Gastrocnemius medialis (tissue), 4 donors: ENCODE data around the gene SYPL1. TPM values are rescaled to one million over a fixed set of nuclear protein-coding genes. Genes with fewer than 3 reads are reported as not detected.

Experiments
- ATAC-seq, 2 donors: fragments of 150-250 bp; one replicate each; pipeline ENCODE4 v1.9.1; 2016
- DNase-seq, 2 donors: peaks; one replicate each; pipeline ENCODE4 v3.0.0-alpha.2; 2019
- H3K27ac ChIP-seq, 4 donors: fragments of 200-600 bp; sonication (generic); 1 replicate in 1 of 4; 2 replicates in 3 of 4; pipeline ENCODE4 v1.5.1; 2016 to 2018; ENCODE audit warnings: mild to moderate bottlenecking in 2 of 4, moderate library complexity in 1 of 4
- H3K27me3 ChIP-seq, 3 donors: fragments of 200-600 bp; sonication (generic) in 2 of 3; 1 replicate in 1 of 3; 2 replicates in 2 of 3; pipeline versions ENCODE4 v1.5.1 to v1.6.0; 2016 to 2019; ENCODE audit warnings: mild to moderate bottlenecking in 1 of 3, moderate library complexity in 1 of 3
- H3K36me3 ChIP-seq, 2 donors: fragments of 200-600 bp; sonication (generic) in 1 of 2; one replicate each; pipeline ENCODE4 v1.5.1; 2017 to 2018
- H3K4me1 ChIP-seq, 2 donors: fragments of 200-600 bp; sonication (generic) in 1 of 2; one replicate each; pipeline ENCODE4 v1.5.1; 2016 to 2017; ENCODE audit warnings: mild to moderate bottlenecking in 2 of 2
- H3K4me3 ChIP-seq, 4 donors: fragments of 200-600 bp; sonication (generic) in 3 of 4; 1 replicate in 1 of 4; 2 replicates in 3 of 4; pipeline ENCODE4 v1.5.1; 2016 to 2019; ENCODE audit warnings: mild to moderate bottlenecking in 2 of 4
- H3K9me3 ChIP-seq, 3 donors: fragments of 200-600 bp; sonication (generic) in 2 of 3; 1 replicate in 1 of 3; 2 replicates in 2 of 3; pipeline ENCODE4 v1.5.1; 2016 to 2019
- CTCF ChIP-seq, 5 experiments: fragments of 450-650 bp in 3 of 5; fragments of 200-600 bp in 2 of 5; sonication (generic) in 2 of 5; IDR thresholded peaks in 4 of 5; conservative IDR thresholded peaks in 1 of 5; 1 replicate in 4 of 5; 2 replicates in 1 of 5; pipeline ENCODE4 v1.5.1; 2016 to 2019; ENCODE audit warnings: antibody characterized with exemption in 5 of 5, mild to moderate bottlenecking in 3 of 5, moderate library complexity in 3 of 5
- POLR2A ChIP-seq, 2 donors: fragments of 450-650 bp; IDR thresholded peaks; one replicate each; pipeline ENCODE4 v1.6.1; 2017; ENCODE audit warnings: antibody characterized with exemption in 2 of 2, mild to moderate bottlenecking in 2 of 2, moderate library complexity in 2 of 2
- in situ Hi-C, 4 donors: fragments of 200-750 bp; cut with MboI; loops; one replicate each; pipeline versions ENCODE4 v1.15.0 to v1.8.0; 2017; ENCODE audit warnings: low sequenced_read_pairs in 4 of 4
- intact Hi-C: fragments of 100-400 bp; cut with DNase I; formaldehyde crosslinking; loops from one replicate; pipeline ENCODE4 v1.15.1; 2023; ENCODE audit warnings: low total_unique reads
- total RNA-seq, 4 donors: library from RNA; depleted of rRNA; stranded (reverse); fragments of >200 nt; gene quantifications; one replicate each; pipeline versions ENCODE4 v1.1.0 to v1.2.3, GENCODE V29; 2016

The SYPL1 gene
- 10 to 100 TPM; 81.5 to 90.9 (median 83.2) TPM for total RNA-seq

GRCh38 chr7:106112118-106112971, at the start of gene SYPL1:
Gene SYPL1, minus strand, starts transcription at chr7:106112312. Its CDS starts 104 bp downstream, at chr7:106112208.
- Histone ChIP-seq H3K27ac (peak within 1 kb of the TSS; percentile 94 to 99 (median 98)), H3K27me3 (no peaks in the 10 kb centered on the region), H3K9me3 (no peaks in the 10 kb centered on the region), H3K4me3 (peak within 1 kb of the TSS; percentile 71 to 82 (median 72)), H3K4me1 (peaks cover 53 to 58% of the 10 kb centered on the region in 2 donors), H3K36me3 (no peaks in the 10 kb centered on the region)
- TF ChIP-seq CTCF (IDR thresholded peaks at IDR 0.05 in 4 of 5, conservative IDR thresholded peaks at IDR 0.05 in 1 of 5) = peak in 1 of 5 experiments; percentile 31
- TF ChIP-seq POLR2A (IDR thresholded peaks at IDR 0.05) = peak; percentile 10 to 76
- intact Hi-C loops = loop anchor here (1.0 to 5.0 kb wide), 5 partner anchors 26 to 1470 kb away; partner anchors contain the start of genes BCAP29 and KMT2E
- in situ Hi-C loops = loop anchor here in 2 of 4 donors (25.0 kb wide), 2 partner anchors 1100 to 1125 kb away; partner anchors contain the start of gene KMT2E (in 1 of the 2)
- ATAC-seq = peak; percentile 77 to 80
- peak; percentile 90 to 92 for DNase-seq

- no peak overlapping the region for H3K4me3 ChIP-seq
- H3K36me3 ChIP-seq = no peaks in the 10 kb centered on the region
- no peaks in the 10 kb centered on the region for H3K9me3 ChIP-seq
- no peak for ATAC-seq
- intact Hi-C loops (no loop called here), in situ Hi-C loops (loop anchor here in 2 of 4 donors (10.0 to 25.0 kb wide), 4 partner anchors 268 to 493 kb away; partner anchors contain the start of gene ATXN7L1 (in 1 of the 2))
- no peaks in the 10 kb centered on the region for H3K27me3 ChIP-seq
- no peak for DNase-seq
- no peak overlapping the region for H3K27ac ChIP-seq
- TF ChIP-seq CTCF (IDR thresholded peaks at IDR 0.05 in 4 of 5, conservative IDR thresholded peaks at IDR 0.05 in 1 of 5) (no peak), POLR2A (IDR thresholded peaks at IDR 0.05) (no peak)
- peaks cover 13 to 19% of the 10 kb centered on the region in 2 donors for H3K4me1 ChIP-seq
These were observed 42.9 kb upstream of the SYPL1 start for GRCh38 chr7:106155027-106155426.

GRCh38 chr7:106153891-106154449, 41.9 kb upstream of the SYPL1 start:
- H3K4me1 ChIP-seq = peaks cover 13 to 19% of the 10 kb centered on the region in 2 donors
- ATAC-seq = peak; percentile 89 to 98
- H3K4me3 ChIP-seq = peak overlapping the region in 2 of 4 donors; percentile 24 to 26
- peak; percentile 66 to 79 for DNase-seq
- no peaks in the 10 kb centered on the region for H3K36me3 ChIP-seq
- no peaks in the 10 kb centered on the region for H3K9me3 ChIP-seq
- intact Hi-C loops = loop anchor here (1.0 to 5.0 kb wide), 2 partner anchors 42 to 97 kb away; partner anchors contain the start of gene SYPL1
- TF ChIP-seq POLR2A (IDR thresholded peaks at IDR 0.05) (no peak), CTCF (IDR thresholded peaks at IDR 0.05 in 4 of 5, conservative IDR thresholded peaks at IDR 0.05 in 1 of 5) (peak; percentile 95 to 98 (median 97))
- no peaks in the 10 kb centered on the region for H3K27me3 ChIP-seq
- in situ Hi-C loops = loop anchor here (5.0 to 25.0 kb wide), 5 partner anchors 97 to 492 kb away; partner anchors contain the start of gene ATXN7L1 (in 1 of the 4)
- H3K27ac ChIP-seq = no peak overlapping the region

- no peaks in the 10 kb centered on the region for H3K9me3 ChIP-seq
- in situ Hi-C loops (loop anchor here (5.0 to 25.0 kb wide), 5 partner anchors 95 to 490 kb away; partner anchors contain the start of gene ATXN7L1 (in 1 of the 4)), intact Hi-C loops (loop anchor here (5.0 kb wide), 1 partner anchor 40 kb away; the partner anchor contains the start of gene SYPL1)
- ATAC-seq = no peak
- TF ChIP-seq CTCF (IDR thresholded peaks at IDR 0.05 in 4 of 5, conservative IDR thresholded peaks at IDR 0.05 in 1 of 5) = no peak
- no peak for TF ChIP-seq POLR2A (IDR thresholded peaks at IDR 0.05)
- no peak overlapping the region for H3K27ac ChIP-seq
- H3K27me3 ChIP-seq = no peaks in the 10 kb centered on the region
- peaks cover 13 to 19% of the 10 kb centered on the region in 2 donors for H3K4me1 ChIP-seq
- DNase-seq = no peak
- H3K4me3 ChIP-seq = no peak overlapping the region
- no peaks in the 10 kb centered on the region for H3K36me3 ChIP-seq
These were observed 40.2 kb upstream of the SYPL1 start for GRCh38 chr7:106152313-106152665.
